Stimulated activated naive CD4-positive, alpha-beta T cell treated with Interleukin-2 at 50 U/mL for 16 hours (primary cell): ENCODE results near the gene TCIRG1.
"Not testable (repeated sequence)": the region's sequence is repeated elsewhere in the genome, so short reads cannot be mapped to it uniquely, and the experiment has no call there.

Experiments
- DNase-seq: peaks from one replicate; lab custom pipeline; 2025; lab: John Stamatoyannopoulos, UW

Gene TCIRG1

GRCh38 chr11:68038718-68039525 is at the start of gene TCIRG1:
Gene TCIRG1 (plus strand): TSS chr11:68039025. CDS start chr11:68041272, 2,247 bp downstream.
- DNase-seq = peak; percentile 55

- not testable (repeated sequence) for DNase-seq
Measured at GRCh38 chr11:67990546-67991346, 48.1 kb upstream of the TCIRG1 start.

GRCh38 chr11:67991347-67992121 is 47.3 kb upstream of the TCIRG1 start:
- DNase-seq = not testable (repeated sequence)

DNA sequence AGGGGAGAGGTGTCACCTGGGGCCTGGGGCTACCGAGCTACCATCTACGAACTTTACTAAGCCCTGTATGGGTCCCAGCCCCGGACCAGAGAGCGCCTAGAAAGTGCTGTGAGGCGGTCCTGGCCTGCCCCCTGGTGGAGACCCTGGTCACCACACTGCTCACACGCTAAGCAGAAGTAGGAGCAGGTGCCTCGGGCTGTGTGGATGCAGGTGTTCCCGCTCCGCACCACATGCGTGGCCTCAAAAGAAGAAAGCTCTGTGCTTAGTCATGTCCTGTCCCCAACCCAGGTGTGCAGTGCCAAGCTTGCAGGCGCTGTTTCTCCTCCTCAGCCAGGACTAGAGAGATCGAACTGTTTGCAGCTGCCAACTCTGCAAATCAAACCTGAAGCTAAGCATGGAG is 45.0 kb upstream of the TCIRG1 start:
- DNase-seq = not testable (repeated sequence)

GRCh38 chr11:67994387-67994786 is 44.4 kb upstream of the TCIRG1 start:
- DNase-seq = not testable (repeated sequence)

- DNase-seq = not testable (repeated sequence)
Measured at GRCh38 chr11:67995129-67995528, 43.7 kb upstream of the TCIRG1 start.

- DNase-seq = not testable (repeated sequence)
Measured at GRCh38 chr11:67995579-67995978, 43.2 kb upstream of the TCIRG1 start.

GRCh38 chr11:67996051-67996450 is 42.8 kb upstream of the TCIRG1 start:
- DNase-seq = no peak

- no peak for DNase-seq
Measured at GRCh38 chr11:67996622-67997474, 42.0 kb upstream of the TCIRG1 start.

GRCh38 chr11:67997475-67997921 is 41.3 kb upstream of the TCIRG1 start:
- no peak for DNase-seq

DNA sequence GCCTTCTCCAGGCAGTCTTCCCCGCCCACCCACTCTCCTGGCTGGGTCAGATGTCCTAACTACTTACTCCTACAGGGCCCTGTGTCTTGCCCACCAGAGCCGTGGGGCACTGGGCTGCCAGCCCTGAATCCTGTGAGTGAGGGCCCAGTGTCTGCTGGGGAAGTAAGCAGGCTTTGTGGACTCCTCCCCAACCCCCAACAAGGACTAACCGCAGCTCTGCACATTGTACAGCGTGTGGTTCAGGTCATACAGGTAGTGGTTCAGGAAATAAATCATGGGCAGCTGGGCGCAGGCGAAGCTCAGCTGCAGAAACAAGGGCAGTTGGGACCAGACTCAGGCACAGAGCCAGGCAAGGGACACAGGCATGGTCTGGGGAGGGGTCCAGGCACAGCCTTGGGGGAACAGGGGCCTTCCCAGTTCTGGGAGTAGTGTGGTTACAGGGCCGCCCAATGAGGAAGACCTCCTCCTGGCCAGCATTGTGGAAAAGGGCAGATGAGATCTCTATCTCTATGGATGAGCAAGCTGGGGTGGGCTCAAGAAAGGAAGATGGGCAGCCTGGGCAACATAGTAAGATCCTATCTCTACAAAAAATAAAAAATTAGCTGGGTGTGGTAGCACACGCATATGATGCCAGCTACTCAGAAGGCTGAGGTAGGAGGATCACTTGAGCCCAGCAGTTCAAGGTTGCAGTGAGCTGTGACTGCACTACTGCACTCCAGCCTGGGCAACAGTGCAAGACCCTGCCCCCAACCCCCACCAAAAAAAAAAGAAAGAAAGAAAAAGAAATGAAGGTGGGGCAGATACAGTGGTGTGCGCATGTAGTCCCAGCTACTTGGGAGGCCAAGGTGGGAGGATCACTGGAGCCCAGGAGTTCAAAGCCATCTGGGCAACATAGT is 40.4 kb upstream of the TCIRG1 start:
- no peak for DNase-seq

- DNase-seq = no peak
Measured at GRCh38 chr11:67999201-67999629, 39.6 kb upstream of the TCIRG1 start.

DNA sequence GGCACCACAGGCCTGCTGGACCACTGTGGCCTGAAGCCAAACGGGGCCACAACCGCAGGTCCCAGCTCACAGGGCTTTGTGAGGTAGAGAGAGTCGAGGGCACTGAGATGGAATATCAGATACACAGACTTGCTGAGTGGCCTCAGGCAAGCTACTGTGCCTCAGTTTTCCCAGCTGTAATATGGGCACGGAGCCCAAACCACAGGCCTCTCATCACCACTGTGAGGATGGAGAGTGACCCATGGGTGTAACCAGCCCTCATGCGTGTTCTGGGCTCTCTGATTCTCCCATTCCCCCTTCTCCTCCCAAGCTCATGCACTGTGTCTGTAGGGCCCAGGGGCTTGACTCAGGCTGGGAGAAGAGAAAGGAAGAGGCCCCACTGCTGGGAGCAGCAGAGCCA is 39.1 kb upstream of the TCIRG1 start:
- DNase-seq = no peak

- no peak for DNase-seq
Measured at GRCh38 chr11:68002575-68002937, 36.3 kb upstream of the TCIRG1 start.

- DNase-seq = peak; percentile 35
Measured at GRCh38 chr11:68002938-68003845, 35.6 kb upstream of the TCIRG1 start.

GRCh38 chr11:68003846-68004550 is 34.8 kb upstream of the TCIRG1 start, which contains the start of gene UNC93B1:
Gene UNC93B1 (minus strand): TSS chr11:68004097. CDS start chr11:68004043, 54 bp downstream.
- DNase-seq = peak; percentile 69

GRCh38 chr11:68004551-68005335 is 34.1 kb upstream of the TCIRG1 start:
- DNase-seq = no peak
